Dendritic cell treated with granulocyte-macrophage colony-stimulating factor and Interleukin-4, amounts not matched to agents 40 ng/mL and 50 ng/mL, for 4 days (primary cell): ENCODE results near the gene LAIR2.

Experiments
- H3K27ac Mint-ChIP-seq: one replicate; pipeline ENCODE4 v1.8.0; 2022; ENCODE audit warnings: mild to moderate bottlenecking, mixed read lengths
- H3K27me3 Mint-ChIP-seq: one replicate; pipeline ENCODE4 v1.8.0; 2022; ENCODE audit warnings: mild to moderate bottlenecking, mixed read lengths
- H3K36me3 Mint-ChIP-seq: one replicate; pipeline ENCODE4 v1.8.0; 2022; ENCODE audit warnings: low read depth, mixed read lengths
- H3K4me1 Mint-ChIP-seq: one replicate; pipeline ENCODE4 v1.8.0; 2022; ENCODE audit warnings: low read depth, mixed read lengths
- H3K4me3 Mint-ChIP-seq: one replicate; pipeline ENCODE4 v1.8.0; 2022; ENCODE audit warnings: mild to moderate bottlenecking, moderate library complexity, mixed read lengths
- H3K9me3 Mint-ChIP-seq: one replicate; pipeline ENCODE4 v1.8.0; 2022; ENCODE audit warnings: mixed read lengths
- intact Hi-C: fragments of 100-400 bp; cut with micrococcal nuclease; formaldehyde crosslinking; loops from one replicate; pipeline ENCODE4 v1.15.0; 2022

LAIR2 gene, protein sequence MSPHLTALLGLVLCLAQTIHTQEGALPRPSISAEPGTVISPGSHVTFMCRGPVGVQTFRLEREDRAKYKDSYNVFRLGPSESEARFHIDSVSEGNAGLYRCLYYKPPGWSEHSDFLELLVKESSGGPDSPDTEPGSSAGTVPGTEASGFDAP

DNA sequence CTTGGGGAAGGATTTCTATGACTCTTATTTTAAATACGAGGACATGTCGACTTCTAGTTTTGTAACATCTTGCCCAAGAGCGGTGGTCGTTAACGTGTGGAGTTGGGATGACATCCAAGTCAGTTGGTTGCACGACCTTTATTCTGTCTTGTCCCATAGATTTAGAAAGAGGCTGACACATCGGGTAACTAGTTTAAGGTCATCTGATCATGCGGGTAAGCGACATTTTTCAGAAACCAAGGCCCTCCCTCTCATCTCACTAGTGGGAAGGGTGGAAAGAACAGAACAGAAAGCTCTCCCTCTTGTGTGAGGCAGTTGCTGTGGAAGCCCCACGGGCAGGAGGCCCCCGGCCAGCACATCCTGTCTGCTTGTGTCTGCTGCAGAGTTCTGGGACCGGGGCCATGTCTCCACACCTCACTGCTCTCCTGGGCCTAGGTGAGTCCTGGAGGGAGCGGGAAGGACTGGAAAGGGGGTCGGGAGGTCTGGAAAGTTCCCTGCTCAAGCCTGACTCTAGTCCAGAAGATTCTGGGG, at the start of gene LAIR2:
LAIR2 (plus strand) TSS at position 314 of the 531 bp plus-strand sequence; CDS start at position 402, 88 bp downstream.
- no peak within 1 kb of the TSS for H3K27ac Mint-ChIP-seq
- H3K4me1 Mint-ChIP-seq, result peaks cover 13% of the 10 kb centered on the region
- H3K4me3 Mint-ChIP-seq, result no peak within 1 kb of the TSS
- H3K36me3 Mint-ChIP-seq, result no peaks in the 10 kb centered on the region
- H3K27me3 Mint-ChIP-seq, result peaks cover 85% of the 10 kb centered on the region
- intact Hi-C loops, result no loop called here
- no peaks in the 10 kb centered on the region for H3K9me3 Mint-ChIP-seq

DNA sequence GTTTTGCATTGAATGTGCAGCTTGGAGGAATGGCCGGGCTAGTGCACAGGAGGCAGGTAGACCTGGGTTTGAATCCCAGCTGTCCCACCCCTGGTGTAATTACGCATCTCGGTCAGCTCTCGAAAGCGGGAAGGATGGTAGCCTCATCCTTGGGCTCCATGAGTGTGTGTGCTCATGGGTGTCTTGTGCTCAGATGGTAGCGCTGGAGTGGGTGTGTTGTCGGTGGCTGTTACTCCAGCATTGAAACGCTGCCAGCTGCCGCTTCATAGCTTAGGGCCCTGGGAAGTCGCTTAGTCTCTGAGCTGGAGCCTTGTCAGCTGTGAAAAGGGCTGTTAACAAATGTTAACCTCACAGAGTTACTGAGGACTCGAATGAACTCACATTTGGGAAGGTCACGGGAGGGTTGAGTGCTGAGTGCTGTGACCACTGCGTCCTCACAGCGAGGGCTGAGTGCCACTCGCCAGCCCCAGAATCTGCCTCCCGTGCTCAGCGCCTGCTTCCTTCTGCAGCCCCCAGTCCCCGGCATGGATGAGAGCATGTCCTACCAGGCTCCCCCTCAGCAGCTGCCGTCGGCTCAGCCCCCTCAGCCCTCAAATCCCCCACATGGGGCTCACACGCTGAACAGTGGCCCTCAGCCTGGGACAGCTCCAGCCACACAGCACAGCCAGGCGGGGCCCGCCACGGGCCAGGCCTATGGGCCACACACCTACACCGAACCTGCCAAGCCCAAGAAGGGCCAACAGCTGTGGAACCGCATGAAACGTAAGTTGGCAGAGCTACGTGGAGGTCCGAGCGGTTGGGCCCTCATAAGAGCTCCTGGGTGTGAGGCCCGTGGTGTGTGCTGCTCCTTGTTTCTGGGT, 48.5 kb upstream of the LAIR2 start:
- peaks cover 49% of the 10 kb centered on the region for H3K4me1 Mint-ChIP-seq
- H3K9me3 Mint-ChIP-seq, result no peaks in the 10 kb centered on the region
- no peaks in the 10 kb centered on the region for H3K27me3 Mint-ChIP-seq
- no peak overlapping the region for H3K27ac Mint-ChIP-seq
- no peak overlapping the region for H3K4me3 Mint-ChIP-seq
- H3K36me3 Mint-ChIP-seq, result peaks cover 100% of the 10 kb centered on the region
- intact Hi-C loops, result no loop called here

DNA sequence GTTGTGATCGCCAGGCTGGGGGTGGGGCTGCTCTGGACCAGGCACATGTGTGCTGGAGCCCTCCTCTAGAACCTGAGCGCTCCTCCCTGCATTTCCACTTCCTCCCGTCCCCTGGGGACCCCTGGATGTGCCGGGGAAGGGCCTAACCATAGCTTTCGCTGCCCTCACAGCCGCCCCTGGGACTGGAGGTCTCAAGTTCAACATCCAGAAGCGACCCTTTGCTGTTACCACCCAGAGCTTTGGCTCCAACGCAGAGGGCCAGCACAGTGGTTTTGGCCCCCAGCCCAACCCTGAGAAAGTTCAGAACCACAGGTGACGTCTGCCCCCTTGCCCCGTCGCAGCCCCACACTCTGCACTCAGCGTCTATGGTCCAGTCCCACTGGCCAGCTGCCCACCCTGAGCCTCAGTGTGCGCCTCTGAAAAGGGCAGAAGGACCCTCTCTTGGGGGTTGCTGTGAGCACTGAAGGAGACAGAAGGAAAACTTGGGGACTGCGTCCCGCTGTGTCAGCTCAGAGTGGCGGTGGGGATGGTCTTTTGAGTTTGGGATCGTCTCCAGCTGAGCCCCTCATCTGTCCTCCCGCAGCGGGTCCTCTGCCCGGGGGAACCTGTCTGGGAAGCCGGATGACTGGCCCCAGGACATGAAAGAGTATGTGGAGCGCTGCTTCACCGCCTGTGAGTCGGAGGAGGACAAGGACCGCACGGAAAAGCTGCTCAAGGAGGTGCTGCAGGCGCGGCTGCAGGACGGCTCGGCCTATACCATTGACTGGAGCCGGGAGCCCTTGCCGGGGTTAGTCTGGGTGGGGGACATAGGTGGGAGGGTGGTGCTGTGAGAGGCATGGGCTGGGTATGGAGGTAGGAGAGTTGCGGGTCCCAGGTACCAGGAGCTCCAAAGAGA, 47.6 kb upstream of the LAIR2 start:
- Mint-ChIP-seq H3K4me1 (peaks cover 54% of the 10 kb centered on the region), H3K4me3 (no peak overlapping the region), H3K27ac (no peak overlapping the region), H3K9me3 (no peaks in the 10 kb centered on the region), H3K36me3 (peaks cover 100% of the 10 kb centered on the region), H3K27me3 (no peaks in the 10 kb centered on the region)
- intact Hi-C loops, result no loop called here

DNA sequence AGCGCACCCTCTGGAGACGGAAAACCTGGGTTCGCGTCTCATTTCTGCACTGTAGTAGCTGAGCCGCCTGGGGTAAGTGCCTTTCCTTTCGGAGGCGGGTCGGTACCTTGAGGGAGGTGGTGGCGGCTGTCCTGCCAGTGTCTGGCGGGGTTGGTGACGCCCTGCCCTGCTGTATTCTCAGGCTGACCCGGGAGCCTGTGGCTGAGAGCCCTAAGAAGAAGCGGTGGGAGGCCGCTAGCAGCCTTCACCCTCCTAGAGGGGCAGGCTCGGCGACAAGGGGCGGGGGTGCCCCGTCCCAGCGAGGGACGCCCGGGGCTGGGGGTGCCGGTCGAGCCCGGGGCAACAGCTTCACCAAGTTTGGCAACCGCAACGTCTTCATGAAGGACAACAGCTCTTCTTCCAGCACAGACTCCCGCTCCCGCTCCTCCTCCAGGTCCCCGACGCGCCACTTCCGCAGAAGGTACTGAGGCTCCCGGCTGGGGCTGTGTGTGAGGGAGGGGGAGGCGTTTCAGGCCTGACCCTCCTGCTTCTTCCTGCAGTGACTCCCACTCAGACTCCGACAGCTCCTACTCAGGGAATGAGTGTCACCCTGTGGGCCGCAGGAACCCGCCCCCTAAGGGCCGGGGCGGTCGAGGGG, 46.7 kb upstream of the LAIR2 start:
- Mint-ChIP-seq H3K4me1 (peaks cover 52% of the 10 kb centered on the region), H3K27ac (no peak overlapping the region), H3K27me3 (no peaks in the 10 kb centered on the region), H3K4me3 (no peak overlapping the region), H3K36me3 (peaks cover 100% of the 10 kb centered on the region), H3K9me3 (no peaks in the 10 kb centered on the region)
- intact Hi-C loops, result no loop called here

DNA sequence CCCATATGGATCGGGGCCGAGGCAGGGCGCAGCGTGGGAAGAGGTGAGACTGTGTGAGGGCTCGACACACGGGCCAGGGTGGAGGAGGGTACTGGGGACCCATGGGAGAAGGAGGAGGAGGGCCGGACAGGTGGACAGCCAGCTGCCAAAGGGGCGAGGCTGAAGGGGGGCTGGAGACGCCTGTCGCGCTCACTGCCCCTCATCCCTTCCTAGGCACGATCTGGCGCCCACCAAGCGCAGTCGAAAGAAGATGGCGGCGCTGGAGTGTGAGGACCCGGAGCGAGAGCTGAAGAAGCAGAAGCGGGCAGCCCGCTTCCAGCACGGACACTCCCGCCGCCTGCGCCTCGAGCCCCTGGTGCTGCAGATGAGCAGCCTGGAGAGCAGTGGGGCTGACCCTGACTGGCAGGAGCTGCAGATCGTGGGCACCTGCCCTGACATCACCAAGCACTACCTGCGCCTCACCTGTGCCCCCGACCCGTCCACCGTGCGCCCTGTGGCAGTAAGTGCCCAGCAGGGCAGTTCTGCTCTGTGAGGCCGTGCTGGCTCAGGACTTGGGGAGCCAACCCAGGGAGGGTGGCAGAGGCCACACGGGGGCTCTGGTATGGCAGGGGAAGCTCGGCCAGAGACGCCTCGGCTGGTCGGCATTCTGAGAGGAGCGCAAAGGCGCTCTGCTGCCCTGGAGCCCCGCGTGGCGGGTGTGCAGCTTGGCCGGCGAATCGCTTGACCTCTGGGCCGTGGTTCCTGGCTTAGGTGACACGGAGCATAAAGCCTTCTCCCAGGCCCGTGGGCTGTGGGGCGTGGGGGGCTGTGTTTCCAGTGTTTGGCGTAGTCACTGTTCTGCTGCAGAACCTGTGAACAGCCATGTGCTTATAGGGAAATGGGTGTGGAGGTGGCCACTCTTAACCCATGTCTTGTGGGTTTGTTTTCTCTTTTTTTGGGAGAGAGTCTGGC, 45.9 kb upstream of the LAIR2 start:
- no peak overlapping the region for H3K27ac Mint-ChIP-seq
- no peak overlapping the region for H3K4me3 Mint-ChIP-seq
- no peaks in the 10 kb centered on the region for H3K9me3 Mint-ChIP-seq
- H3K27me3 Mint-ChIP-seq, result no peaks in the 10 kb centered on the region
- peaks cover 100% of the 10 kb centered on the region for H3K36me3 Mint-ChIP-seq
- H3K4me1 Mint-ChIP-seq, result peaks cover 52% of the 10 kb centered on the region
- intact Hi-C loops, result no loop called here

DNA sequence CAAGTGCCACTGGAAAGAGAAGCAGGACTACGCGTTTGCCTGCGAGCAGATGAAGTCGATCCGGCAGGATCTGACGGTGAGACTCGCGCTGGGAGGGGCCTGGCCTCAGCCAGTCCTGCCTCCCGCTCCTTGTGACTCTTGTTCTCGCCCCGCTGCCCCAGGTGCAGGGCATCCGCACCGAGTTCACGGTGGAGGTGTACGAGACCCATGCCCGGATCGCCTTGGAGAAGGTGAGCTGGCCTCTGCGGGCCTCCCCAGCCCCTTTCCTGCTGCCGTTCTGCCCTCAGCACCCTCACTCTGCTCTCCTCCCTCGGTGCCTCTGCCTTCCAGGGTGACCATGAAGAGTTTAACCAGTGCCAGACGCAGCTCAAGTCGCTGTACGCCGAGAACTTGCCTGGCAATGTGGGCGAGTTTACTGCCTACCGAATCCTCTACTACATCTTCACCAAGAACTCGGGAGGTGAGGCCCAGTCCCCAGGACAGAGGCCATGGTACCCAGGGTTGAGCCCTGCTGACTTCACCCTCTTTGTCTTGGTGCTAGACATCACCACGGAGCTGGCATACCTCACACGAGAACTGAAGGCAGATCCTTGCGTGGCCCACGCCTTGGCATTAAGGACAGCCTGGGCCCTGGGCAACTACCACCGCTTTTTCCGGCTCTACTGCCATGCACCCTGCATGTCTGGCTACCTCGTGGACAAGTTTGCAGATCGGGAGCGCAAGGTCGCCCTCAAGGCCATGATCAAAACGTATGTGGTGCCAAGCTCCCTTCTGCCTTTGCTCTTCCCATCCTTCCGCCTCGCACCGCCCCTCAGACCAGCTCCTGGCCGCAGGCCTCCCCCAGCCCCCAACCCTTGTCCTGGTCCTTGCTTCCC, 44.6 kb upstream of the LAIR2 start:
- Mint-ChIP-seq H3K27ac (peak overlapping the region; percentile 8), H3K9me3 (no peaks in the 10 kb centered on the region), H3K4me3 (no peak overlapping the region), H3K4me1 (peaks cover 59% of the 10 kb centered on the region), H3K36me3 (peaks cover 99% of the 10 kb centered on the region), H3K27me3 (no peaks in the 10 kb centered on the region)
- intact Hi-C loops, result no loop called here

DNA sequence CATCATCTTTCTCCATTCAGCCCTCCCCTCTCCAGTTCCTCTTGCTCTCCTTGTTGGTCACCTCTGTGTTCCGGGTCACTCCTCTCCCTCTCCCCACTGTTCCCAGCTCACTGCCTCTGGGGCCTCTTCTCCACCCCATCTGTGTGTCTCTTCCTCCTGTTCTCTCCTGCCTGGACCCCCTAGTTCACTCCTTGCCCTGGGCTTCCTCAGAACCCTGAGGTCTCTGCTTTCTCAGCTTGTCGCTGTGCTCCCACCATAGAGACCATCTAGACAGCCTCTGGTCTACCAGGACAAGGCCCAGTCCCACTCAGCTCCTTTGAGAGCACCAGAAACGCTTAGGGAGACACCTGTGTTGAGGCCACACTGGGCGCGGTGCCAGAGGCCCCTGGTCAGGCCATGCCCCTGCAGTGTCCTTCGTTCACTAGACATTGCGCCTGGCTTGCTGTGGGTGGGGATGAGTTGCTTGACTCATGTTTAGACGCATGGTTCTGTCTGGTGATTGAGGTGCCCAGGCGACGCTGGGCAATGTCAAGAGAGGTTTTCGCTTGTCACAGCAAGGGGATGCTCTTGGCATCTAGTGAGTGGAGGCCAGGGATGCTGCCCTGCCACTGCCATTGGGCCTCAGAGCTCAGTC, 43.9 kb upstream of the LAIR2 start:
- H3K27ac Mint-ChIP-seq, result peak overlapping the region; percentile 8
- no peaks in the 10 kb centered on the region for H3K27me3 Mint-ChIP-seq
- H3K36me3 Mint-ChIP-seq, result peaks cover 91% of the 10 kb centered on the region
- intact Hi-C loops, result no loop called here
- H3K4me3 Mint-ChIP-seq, result no peak overlapping the region
- no peaks in the 10 kb centered on the region for H3K9me3 Mint-ChIP-seq
- H3K4me1 Mint-ChIP-seq, result peaks cover 51% of the 10 kb centered on the region

DNA sequence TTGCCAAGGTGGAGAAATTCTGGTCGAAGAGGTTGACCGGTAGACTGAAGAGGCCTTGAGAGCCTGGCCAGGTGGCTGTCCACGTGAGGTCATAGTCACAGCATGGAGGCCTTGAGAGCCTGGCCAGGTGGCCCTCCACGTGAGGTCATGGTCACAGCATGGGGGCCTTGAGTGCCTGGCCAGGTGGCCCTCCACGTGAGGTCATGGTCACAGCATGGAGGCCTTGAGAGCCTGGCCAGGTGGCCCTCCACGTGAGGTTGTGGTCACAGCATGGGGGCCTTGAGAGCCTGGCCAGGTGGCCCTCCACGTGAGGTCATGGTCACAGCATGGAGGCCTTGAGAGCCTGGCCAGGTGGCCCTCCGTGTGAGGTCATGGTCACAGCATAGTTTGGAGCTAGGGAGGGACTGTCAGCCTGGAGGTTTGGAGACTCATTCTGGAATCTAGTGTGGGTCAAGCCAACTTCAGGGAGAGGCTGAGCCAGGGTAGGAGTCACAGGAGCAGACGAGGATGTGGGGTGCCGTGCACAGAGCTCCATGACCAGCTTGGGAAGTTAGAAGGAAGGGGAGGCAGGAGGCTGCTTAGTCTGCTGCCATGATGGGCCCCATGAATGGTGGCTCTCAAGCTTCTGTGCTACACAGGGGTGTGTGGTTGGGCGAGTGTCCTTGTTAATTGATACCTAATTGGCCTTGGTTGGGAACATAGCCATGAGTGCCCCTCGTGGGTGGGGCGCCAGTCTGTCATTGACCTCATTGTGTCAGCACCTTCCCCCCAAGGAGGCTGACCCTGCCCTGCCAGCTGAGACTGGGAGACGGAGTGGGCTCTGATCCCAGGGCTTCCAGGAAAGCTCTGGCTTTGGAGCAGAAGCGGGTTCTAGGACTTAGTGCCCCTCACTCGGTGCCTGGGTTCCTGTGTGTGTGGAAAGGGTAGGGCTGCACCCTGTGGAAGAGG, 43.1 kb upstream of the LAIR2 start:
- Mint-ChIP-seq H3K9me3 (no peaks in the 10 kb centered on the region), H3K36me3 (peaks cover 83% of the 10 kb centered on the region), H3K4me3 (no peak overlapping the region), H3K27ac (peak overlapping the region; percentile 17), H3K4me1 (peaks cover 59% of the 10 kb centered on the region), H3K27me3 (no peaks in the 10 kb centered on the region)
- intact Hi-C loops, result no loop called here

DNA sequence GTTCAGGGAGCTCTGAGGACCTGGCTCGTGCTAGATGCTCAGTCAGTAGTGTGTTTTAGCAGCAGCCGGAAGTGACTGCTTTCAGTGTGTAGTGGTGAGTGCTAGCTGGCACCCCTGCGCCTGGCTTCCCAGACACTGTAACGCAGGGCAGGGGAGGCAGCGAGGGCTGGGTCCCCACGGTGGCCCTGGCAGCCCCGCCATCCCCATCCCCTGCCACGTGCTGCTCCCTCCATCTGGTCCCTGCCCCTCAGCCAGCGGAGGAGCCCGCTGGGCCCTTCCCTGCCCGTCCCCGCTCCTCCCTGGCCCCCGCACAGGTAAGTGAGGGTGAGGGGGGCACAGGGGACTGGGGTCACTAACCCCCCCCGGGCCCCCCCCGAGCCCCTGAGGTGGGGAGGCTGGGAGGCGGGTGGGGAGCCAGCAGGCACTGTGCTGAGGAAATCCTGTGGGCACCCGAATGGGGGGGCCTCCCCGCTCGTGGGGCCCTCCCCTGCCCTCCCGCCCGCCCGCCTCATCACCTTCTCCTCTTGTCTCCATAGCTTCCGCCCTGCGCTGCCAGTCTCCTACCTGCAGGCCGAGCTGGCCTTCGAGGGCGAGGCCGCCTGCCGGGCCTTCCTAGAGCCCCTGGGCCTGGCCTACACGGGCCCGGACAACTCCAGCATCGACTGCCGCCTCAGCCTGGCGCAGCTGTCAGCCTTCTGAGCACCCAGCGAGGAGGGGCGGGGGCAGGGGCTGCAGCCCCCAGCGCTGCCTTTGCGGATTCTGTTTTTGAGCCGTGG, 42.2 kb upstream of the LAIR2 start:
- H3K4me1 Mint-ChIP-seq, result peaks cover 63% of the 10 kb centered on the region
- H3K36me3 Mint-ChIP-seq, result peaks cover 75% of the 10 kb centered on the region
- H3K9me3 Mint-ChIP-seq, result no peaks in the 10 kb centered on the region
- peaks cover 4% of the 10 kb centered on the region for H3K27me3 Mint-ChIP-seq
- H3K4me3 Mint-ChIP-seq, result no peak overlapping the region
- H3K27ac Mint-ChIP-seq, result peak overlapping the region; percentile 17
- intact Hi-C loops, result no loop called here

DNA sequence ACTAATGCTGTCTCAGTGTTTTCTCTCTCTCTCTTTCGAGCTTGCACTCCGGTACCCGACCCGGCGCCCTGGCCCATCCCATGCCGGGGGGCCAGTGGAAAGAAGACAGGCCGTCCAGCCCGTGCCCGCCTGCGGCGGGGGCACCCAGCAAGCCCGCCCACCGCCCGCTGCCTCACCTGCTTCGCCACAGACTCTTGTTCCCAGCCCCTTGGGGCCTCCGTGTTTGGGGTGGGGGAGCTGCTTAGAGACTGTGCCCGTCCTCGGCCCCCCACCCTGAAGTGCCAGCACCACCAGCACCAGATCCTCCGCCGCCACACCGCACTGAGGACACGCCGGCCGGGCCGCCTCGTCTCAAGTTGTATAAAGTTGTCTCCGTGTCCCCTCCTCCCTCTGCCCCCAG, 41.4 kb upstream of the LAIR2 start:
- intact Hi-C loops, result no loop called here
- Mint-ChIP-seq H3K4me3 (no peak overlapping the region), H3K27me3 (peaks cover 12% of the 10 kb centered on the region), H3K36me3 (peaks cover 67% of the 10 kb centered on the region), H3K9me3 (no peaks in the 10 kb centered on the region), H3K27ac (peak overlapping the region; percentile 95), H3K4me1 (peaks cover 63% of the 10 kb centered on the region)
